Mucosa of rectum (tissue), 2 donors: Measurements from ENCODE around the gene RNPC3.
"Not testable (repeated sequence)": the region's sequence is repeated elsewhere in the genome, so short reads cannot be mapped to it uniquely, and the experiment has no call there.

ENCODE experiments used
- H3K27ac ChIP-seq, 2 donors: one replicate each; pipeline ENCODE4 v1.7.0; 2013; ENCODE audit warnings: inconsistent platforms in 2 of 2, low read depth in 2 of 2, low read length in 2 of 2
- H3K27me3 ChIP-seq, 2 donors: one replicate each; pipeline ENCODE4 v1.7.0; 2013; ENCODE audit warnings: low read length in 2 of 2; ENCODE audit not compliant: control insufficient read depth in 2 of 2, insufficient read depth in 2 of 2
- H3K36me3 ChIP-seq, 2 donors: one replicate each; pipeline ENCODE4 v1.7.0; 2013; ENCODE audit warnings: low read length in 2 of 2; ENCODE audit not compliant: control insufficient read depth in 2 of 2, insufficient read depth in 2 of 2
- H3K4me1 ChIP-seq, 2 donors: one replicate each; pipeline ENCODE4 v1.7.0; 2013; ENCODE audit warnings: low read length in 2 of 2, mild to moderate bottlenecking in 1 of 2; ENCODE audit not compliant: control insufficient read depth in 2 of 2, insufficient read depth in 2 of 2
- H3K4me3 ChIP-seq, 2 donors: one replicate each; pipeline ENCODE4 v1.7.0; 2013; ENCODE audit warnings: low read length in 2 of 2
- H3K9ac ChIP-seq, 2 donors: one replicate each; pipeline ENCODE4 v1.7.0; 2013; ENCODE audit warnings: low read length in 2 of 2, low read depth in 1 of 2, mild to moderate bottlenecking in 1 of 2
- H3K9me3 ChIP-seq, 2 donors: one replicate each; pipeline ENCODE4 v1.7.0; 2013; ENCODE audit warnings: low read length in 2 of 2; ENCODE audit not compliant: control insufficient read depth in 2 of 2
- donor health status: healthy.
- donor health status: Normal muscosa, but diverticular disease.

The RNPC3 gene

DNA sequence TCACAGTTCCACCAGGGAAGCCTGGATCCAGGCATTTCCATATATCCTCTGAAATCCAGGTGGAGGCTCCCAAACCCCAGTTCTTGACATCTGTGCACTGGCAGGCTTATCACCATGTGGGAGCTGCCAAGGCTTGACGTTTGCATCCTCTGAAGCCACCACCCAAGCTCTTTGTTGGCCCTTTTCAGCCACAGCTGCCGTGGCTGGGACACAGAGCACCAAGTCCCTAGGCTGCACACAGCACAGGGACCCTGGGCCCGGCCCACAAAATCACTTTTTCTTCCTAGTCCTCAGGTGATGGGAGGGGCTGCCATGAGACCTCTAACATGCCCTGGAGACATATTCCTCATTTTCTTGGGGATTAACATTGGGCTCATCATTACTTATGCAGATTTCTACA is 22.3 kb downstream of the RNPC3 start:
- Histone ChIP-seq H3K36me3 (peaks cover 60 to 66% of the 10 kb centered on the region in 2 donors), H3K9me3 (no peaks in the 10 kb centered on the region), H3K4me3 (no peak overlapping the region), H3K27ac (no peak overlapping the region), H3K4me1 (no peaks in the 10 kb centered on the region), H3K9ac (no peak overlapping the region), H3K27me3 (no peaks in the 10 kb centered on the region)

DNA sequence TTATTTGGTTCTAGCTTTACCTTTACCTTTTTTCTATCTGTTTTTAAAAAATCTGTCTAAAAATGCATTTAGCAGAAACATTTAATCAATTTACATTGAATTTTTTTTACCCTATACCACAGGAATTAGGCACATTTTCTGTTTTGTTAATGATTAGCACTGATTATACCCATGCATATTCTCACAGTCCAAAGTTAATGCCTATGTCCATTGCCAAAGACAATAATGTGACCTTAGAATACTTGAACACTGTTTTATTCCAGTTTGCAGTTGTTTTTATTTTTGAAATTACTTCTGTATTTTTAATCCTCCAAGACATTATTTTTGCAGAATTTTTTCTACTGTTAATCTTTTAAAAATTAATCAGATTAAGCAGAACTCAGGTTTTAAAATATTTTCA is 34.9 kb downstream of the RNPC3 start:
- Histone ChIP-seq H3K27ac (no peak overlapping the region), H3K9ac (no peak overlapping the region), H3K9me3 (no peaks in the 10 kb centered on the region), H3K27me3 (no peaks in the 10 kb centered on the region), H3K4me1 (no peaks in the 10 kb centered on the region), H3K4me3 (no peak overlapping the region), H3K36me3 (peaks cover 0 to 6% of the 10 kb centered on the region in 2 donors)

DNA sequence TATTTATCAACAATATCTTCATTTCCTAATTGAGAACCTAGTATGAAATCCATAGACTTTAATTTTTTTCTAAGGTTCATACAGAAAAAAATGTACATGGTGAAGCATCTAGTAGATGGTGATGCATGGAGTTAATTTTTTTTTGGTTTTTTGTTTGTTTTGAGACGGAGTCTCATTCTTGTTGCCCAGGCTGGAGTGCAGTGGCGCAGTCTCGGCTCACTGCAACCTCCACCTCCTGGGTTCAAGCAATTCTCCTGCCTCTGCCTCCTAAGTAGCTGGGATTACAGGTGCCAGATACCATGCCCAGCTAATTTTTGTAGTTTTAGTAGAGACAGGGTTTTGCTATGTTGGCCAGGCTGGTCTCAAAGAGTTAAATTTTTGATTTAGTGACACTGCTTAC is 35.6 kb downstream of the RNPC3 start:
- H3K9ac ChIP-seq, H3K36me3 ChIP-seq, H3K27ac ChIP-seq, H3K4me1 ChIP-seq, H3K9me3 ChIP-seq, H3K4me3 ChIP-seq, H3K27me3 ChIP-seq: not testable (repeated sequence)

DNA sequence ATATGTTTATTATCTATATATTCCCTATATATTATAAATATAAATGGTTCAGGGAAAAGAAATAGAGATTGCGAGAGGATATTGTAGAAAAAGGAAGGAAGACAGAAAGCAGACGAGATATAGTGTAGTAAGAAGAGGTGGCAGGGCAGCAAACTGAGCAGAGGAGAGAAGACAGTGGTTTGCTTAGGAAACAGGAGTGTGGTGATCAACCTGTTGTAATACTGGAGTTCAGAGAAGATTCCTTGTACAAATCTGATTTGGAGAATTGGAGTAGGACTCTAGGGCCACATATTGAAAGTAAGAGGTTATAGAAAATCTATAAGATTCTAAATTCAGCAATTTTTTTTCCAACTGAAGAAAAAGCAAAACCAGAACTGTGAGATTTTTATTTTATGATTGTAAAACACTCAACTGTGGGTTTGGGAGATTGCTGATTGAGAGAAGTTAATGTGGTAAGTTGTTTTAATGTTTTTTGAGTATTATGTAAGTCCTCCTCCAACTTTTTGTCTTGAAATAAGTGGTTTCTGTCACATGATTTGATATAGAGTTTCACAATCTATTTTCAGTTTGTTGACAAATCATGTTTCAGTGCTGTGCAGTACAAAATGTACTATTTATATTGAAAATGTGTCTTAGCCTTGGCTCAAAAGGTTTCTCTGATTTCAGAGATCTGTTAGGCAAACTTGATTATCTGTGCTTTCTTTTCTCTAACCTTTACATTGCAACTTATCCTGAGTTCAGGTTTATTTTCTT is 36.3 kb downstream of the RNPC3 start:
- no peaks in the 10 kb centered on the region for H3K9me3 ChIP-seq
- no peak overlapping the region for H3K9ac ChIP-seq
- H3K27ac ChIP-seq, result peak overlapping the region in 1 of 2 donors; percentile 54
- H3K36me3 ChIP-seq, result no peaks in the 10 kb centered on the region
- no peak overlapping the region for H3K4me3 ChIP-seq
- no peaks in the 10 kb centered on the region for H3K27me3 ChIP-seq
- H3K4me1 ChIP-seq, result no peaks in the 10 kb centered on the region

DNA sequence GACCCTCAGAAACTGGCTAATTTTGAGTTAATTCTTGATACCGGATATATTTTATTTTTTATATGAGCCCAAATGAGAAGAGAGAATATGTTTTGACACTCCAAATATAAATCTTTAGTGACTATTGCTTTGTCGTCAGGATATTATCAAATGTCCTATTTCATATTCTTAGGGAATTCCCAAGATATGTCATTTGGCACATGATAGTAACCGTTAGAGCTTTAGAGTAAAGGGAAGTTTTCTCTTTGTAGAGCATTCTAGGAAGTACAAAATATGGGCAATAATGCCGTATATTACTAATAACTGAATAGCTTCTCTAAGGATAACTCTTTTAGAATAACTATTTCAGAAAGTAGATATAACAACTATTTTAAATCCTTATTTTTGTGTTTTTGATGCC is 37.6 kb downstream of the RNPC3 start:
- H3K27me3 ChIP-seq, result no peaks in the 10 kb centered on the region
- no peaks in the 10 kb centered on the region for H3K36me3 ChIP-seq
- H3K4me3 ChIP-seq, result no peak overlapping the region
- H3K9ac ChIP-seq, result no peak overlapping the region
- H3K27ac ChIP-seq, result no peak overlapping the region
- H3K4me1 ChIP-seq, result no peaks in the 10 kb centered on the region
- no peaks in the 10 kb centered on the region for H3K9me3 ChIP-seq

DNA sequence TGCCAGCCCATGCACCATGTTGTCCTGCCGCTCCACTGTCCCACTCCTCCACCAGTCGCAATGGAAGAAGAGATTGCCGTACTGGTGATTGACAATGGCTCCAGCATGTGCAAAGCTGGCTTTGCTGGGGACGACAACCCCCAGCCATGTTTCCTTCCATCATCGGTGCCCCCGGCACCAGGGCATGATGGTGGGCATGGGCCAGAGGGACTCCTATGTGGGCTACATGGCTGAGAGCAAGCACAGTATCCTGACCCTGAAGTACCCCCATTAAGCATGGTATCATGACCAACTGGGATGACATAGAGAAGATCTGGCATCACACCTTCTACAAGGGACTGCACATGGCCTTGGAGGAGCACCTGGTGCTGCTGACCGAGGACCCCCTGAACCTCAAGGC is 44.0 kb downstream of the RNPC3 start:
- no peak overlapping the region for H3K9ac ChIP-seq
- H3K36me3 ChIP-seq, result peaks cover 0 to 3% of the 10 kb centered on the region in 2 donors
- H3K27ac ChIP-seq, result no peak overlapping the region
- H3K4me3 ChIP-seq, result no peak overlapping the region
- H3K27me3 ChIP-seq, result no peaks in the 10 kb centered on the region
- no peaks in the 10 kb centered on the region for H3K9me3 ChIP-seq
- H3K4me1 ChIP-seq, result no peaks in the 10 kb centered on the region

DNA sequence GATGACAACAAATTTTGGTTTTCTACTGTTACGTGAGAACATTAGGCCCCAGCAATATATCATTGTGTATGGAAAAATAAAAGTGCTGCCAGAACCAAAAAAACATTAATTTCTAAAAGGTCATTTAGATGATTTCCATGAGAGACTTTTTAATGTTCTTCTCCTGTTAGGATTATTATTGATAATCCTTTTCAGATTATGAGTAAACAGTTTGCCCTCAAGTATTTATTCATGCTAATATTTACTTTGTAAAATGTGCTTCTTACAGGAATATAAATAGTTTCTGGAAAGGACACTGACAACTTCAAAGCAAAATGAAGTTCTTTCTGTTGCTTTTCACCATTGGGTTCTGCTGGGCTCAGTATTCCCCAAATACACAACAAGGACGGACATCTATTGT is 45.8 kb downstream of the RNPC3 start, which contains the start of gene AMY2B:
Gene AMY2B (plus strand): TSS at position 301 of the 400 bp plus-strand sequence. CDS start 14 bp downstream, at position 315.
- H3K4me1 ChIP-seq, H3K27ac ChIP-seq, H3K36me3 ChIP-seq: not testable (repeated sequence)

DNA sequence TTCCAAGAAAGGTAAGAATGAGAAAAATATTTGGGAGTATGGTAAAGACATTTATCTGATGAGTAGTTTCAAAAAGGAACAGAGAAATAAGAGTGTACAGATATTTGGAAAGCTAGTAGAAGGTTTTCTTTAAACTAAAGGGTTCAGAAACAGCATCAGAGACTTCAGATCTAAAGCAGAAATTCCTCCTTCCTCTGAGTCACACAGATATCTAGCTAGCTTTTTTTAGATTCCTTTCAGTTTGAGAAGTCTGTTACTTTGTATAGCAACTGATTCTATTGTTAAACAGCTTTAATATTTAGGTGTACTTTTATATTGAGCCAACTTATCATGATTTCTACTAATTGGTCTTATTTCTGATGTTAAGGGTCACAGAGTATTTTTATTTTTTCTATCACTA is 50.6 kb downstream of the RNPC3 start:
- H3K36me3 ChIP-seq, result no peaks in the 10 kb centered on the region
- no peaks in the 10 kb centered on the region for H3K4me1 ChIP-seq
- no peak overlapping the region for H3K9ac ChIP-seq
- H3K9me3 ChIP-seq, result no peaks in the 10 kb centered on the region
- H3K27ac ChIP-seq, result no peak overlapping the region
- no peaks in the 10 kb centered on the region for H3K27me3 ChIP-seq
- H3K4me3 ChIP-seq, result no peak overlapping the region

More for the DNA sequence above, 45.8 kb downstream of the RNPC3 start, which contains the start of gene AMY2B:
- not testable (repeated sequence) for H3K4me3 ChIP-seq, H3K27me3 ChIP-seq, H3K9me3 ChIP-seq, H3K9ac ChIP-seq

DNA sequence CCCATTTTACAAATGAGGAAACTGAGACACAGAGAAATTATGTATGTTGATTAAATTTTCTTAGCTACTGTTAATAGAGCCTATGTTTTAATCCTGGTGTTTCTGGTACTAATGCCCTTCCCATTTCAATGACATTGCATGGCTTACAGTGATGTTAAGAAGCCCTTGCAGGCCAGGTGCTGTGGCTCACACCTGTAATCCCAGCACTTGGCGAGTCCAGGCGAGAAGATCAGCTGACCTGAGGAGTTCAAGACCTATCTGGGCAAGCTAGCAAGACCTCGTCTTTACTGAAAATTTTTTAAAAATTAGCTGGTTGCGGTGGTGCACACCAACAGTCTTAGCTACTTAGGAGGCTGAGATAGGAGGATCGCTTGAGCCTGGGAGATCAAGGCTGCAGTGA is 51.3 kb downstream of the RNPC3 start:
- not testable (repeated sequence) for H3K27me3 ChIP-seq, H3K4me1 ChIP-seq, H3K9me3 ChIP-seq, H3K4me3 ChIP-seq, H3K9ac ChIP-seq, H3K27ac ChIP-seq, H3K36me3 ChIP-seq

DNA sequence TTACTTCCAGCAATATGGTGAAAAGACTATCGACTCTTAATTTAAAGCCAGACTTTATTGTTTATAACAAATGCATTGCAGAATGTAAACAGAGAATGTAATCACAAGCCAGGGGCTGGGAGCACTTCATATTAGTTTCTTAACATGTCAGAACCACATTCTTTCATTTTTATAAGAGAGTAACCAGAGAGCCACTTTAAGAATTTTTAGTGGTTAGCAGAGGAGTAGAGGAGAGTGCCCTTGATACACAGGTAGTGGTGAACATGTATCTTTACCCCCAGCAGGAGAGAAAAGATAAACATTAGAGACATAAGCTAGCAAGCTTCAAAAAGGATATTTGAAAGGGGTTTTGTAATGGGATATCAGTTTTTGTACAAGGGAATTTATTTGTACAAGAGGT is 57.0 kb downstream of the RNPC3 start:
- Histone ChIP-seq H3K36me3 (no peaks in the 10 kb centered on the region), H3K9ac (no peak overlapping the region), H3K27ac (no peak overlapping the region), H3K9me3 (no peaks in the 10 kb centered on the region), H3K27me3 (no peaks in the 10 kb centered on the region), H3K4me1 (no peaks in the 10 kb centered on the region), H3K4me3 (no peak overlapping the region)
